ENCODE measurements around the gene PARP1.

DNA sequence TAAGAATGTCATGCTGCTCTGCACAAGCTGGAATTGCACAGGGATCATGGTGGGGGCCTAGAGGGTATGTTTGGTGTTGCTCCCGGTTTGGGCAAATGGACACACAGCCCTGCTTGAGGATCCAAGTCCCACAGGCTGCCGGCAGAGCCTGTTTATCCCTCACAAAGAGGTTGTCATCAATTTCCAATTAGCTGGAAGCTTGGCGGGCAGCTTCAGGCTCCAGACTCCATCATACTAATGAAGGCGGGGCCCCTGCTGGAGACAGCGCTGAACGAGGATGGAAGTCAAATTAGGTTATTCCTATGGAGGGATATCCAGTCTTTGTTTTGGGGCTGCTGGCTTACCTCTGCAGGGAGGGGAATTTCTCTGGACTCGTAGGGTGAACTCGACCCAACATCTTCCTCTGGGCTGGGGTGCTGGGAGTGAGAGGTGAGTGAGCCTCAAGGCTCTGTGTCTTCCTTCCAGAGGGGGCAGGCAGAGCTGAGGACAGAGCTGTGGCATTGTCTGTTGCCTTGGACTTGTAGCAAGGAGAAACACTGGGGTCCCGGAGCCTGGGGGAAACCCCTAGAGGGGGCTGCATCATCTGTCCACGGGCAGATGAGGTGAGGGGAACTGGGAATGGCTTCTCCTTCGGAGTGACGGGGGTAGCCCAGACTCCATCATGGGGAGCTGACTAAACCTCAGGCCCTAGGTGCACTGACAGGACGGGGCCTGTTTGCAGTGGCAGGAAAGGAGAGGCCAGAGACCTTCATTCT is 24.9 kb upstream of the PARP1 start:
- TF ChIP-seq, protein P1, sequence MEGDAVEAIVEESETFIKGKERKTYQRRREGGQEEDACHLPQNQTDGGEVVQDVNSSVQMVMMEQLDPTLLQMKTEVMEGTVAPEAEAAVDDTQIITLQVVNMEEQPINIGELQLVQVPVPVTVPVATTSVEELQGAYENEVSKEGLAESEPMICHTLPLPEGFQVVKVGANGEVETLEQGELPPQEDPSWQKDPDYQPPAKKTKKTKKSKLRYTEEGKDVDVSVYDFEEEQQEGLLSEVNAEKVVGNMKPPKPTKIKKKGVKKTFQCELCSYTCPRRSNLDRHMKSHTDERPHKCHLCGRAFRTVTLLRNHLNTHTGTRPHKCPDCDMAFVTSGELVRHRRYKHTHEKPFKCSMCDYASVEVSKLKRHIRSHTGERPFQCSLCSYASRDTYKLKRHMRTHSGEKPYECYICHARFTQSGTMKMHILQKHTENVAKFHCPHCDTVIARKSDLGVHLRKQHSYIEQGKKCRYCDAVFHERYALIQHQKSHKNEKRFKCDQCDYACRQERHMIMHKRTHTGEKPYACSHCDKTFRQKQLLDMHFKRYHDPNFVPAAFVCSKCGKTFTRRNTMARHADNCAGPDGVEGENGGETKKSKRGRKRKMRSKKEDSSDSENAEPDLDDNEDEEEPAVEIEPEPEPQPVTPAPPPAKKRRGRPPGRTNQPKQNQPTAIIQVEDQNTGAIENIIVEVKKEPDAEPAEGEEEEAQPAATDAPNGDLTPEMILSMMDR (IDR thresholded peaks at IDR 0.05): no peak
- TF ChIP-seq POLR2A (IDR thresholded peaks at IDR 0.05): no peak

Data from lower leg skin (tissue), 3 donors.